Fibroblast of villous mesenchyme (primary cell): Measurements from ENCODE around the gene ZNF319. TPM values are rescaled to one million over a fixed set of nuclear protein-coding genes. Genes with fewer than 3 reads are reported as not detected.

Experiments used
- DNase-seq: peaks from one replicate; pipeline ENCODE4 v3.0.0-alpha.2; 2010; ENCODE audit warnings: low read depth
- H3K4me3 ChIP-seq: 2 replicates; pipeline ENCODE4 v1.5.1; 2011; ENCODE audit warnings: low read depth, mild to moderate bottlenecking, low read length
- CTCF ChIP-seq: IDR thresholded peaks from 2 replicates; pipeline ENCODE4 v1.5.1; 2012; ENCODE audit warnings: low read depth, mild to moderate bottlenecking, low read length; ENCODE audit not compliant: insufficient read depth
- total RNA-seq: library from RNA; depleted of rRNA; stranded (reverse); fragments of >200 nt; gene quantifications from 2 replicates; pipeline ENCODE4 v1.2.3, GENCODE V29; 2012

The ZNF319 gene
- total RNA-seq, 1 donor, result 6.0 TPM

- TF ChIP-seq CTCF, result no peak
- DNase-seq, result no peak
- no peak overlapping the region for H3K4me3 ChIP-seq
Observed at GRCh38 chr16:57997528-57998265, 2.8 kb downstream of the ZNF319 start.

GRCh38 chr16:57997176-57997527, 3.3 kb downstream of the ZNF319 start:
- no peak for DNase-seq
- no peak for TF ChIP-seq CTCF
- no peak overlapping the region for H3K4me3 ChIP-seq

GRCh38 chr16:57996406-57997175, 3.9 kb downstream of the ZNF319 start:
- no peak overlapping the region for H3K4me3 ChIP-seq
- TF ChIP-seq CTCF, result no peak
- no peak for DNase-seq

GRCh38 chr16:57995721-57996405, 4.6 kb downstream of the ZNF319 start:
- no peak for DNase-seq
- no peak for TF ChIP-seq CTCF
- no peak overlapping the region for H3K4me3 ChIP-seq

- TF ChIP-seq CTCF, result peak; percentile 52
- no peak overlapping the region for H3K4me3 ChIP-seq
- peak; percentile 39 for DNase-seq
Observed at GRCh38 chr16:57994778-57995177, 5.7 kb downstream of the ZNF319 start.

- TF ChIP-seq CTCF, result no peak
- no peak for DNase-seq
Observed at GRCh38 chr16:57994361-57994760, 6.1 kb downstream of the ZNF319 start.

More at GRCh38 chr16:57994361-57994760, 6.1 kb downstream of the ZNF319 start:
- H3K4me3 ChIP-seq, result no peak overlapping the region
